K562 (cell line): ENCODE data around the gene RDH5.

Source experiments
- ATF3 ChIP-seq, 2 experiments: fragments of 450-650 bp in 1 of 2; sonication (generic) in 1 of 2; formaldehyde crosslinking in 1 of 2; IDR thresholded peaks in 1 of 2; conservative IDR thresholded peaks in 1 of 2; 2 replicates each; pipeline versions ENCODE4 v1.6.1 to v1.8.1; 2016 to 2023; ENCODE audit warnings: mild to moderate bottlenecking in 2 of 2, moderate library complexity in 2 of 2, inconsistent platforms in 1 of 2, missing genetic modification reagents in 1 of 2
- CBFA2T2 ChIP-seq: fragments of 450-650 bp; conservative IDR thresholded peaks from 2 replicates; pipeline ENCODE4 v1.6.1; 2017; ENCODE audit warnings: mild to moderate bottlenecking
- REST ChIP-seq, 2 experiments: fragments of 450-650 bp; formaldehyde crosslinking in 1 of 2; IDR thresholded peaks; 2 replicates each; pipeline versions ENCODE4 v1.4.0 to v1.6.1; 2014 to 2020; ENCODE audit warnings: mild to moderate bottlenecking in 2 of 2, borderline replicate concordance in 1 of 2, low read depth in 1 of 2
- SREBF1 ChIP-seq: fragments of 150-350 bp; IDR thresholded peaks from 2 replicates; pipeline ENCODE4 v1.6.1; 2014; ENCODE audit warnings: antibody characterized with exemption, low read depth, low read length, borderline replicate concordance

DNA sequence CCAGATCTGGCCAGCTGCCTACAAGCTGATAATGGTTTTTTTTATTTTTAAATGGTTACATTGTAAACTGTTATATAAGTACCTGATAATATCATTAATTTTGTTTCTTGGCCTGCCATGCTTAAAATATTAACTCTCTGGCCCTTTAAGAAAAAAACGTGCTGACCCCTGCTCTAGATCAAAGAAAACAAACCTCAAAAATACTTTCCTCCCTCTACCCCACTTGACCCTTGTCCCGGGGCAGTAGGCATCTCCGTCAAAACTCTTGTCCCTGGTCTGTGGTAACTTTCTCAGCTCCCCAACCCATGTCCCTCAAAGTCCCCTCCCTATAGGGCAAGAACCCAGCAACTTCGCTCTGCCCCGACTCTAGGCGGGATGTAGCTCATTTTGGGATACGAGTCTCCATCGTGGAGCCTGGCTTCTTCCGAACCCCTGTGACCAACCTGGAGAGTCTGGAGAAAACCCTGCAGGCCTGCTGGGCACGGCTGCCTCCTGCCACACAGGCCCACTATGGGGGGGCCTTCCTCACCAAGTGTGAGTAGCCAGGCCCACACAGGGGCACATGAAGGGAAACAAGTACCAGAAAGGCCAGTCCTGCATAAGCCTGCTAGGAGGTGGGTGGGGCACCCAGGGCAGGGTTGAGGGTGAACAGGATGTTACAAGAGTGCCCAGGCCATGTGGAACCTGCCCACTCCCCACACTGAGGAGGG is 3.5 kb downstream of the RDH5 start:
- TF ChIP-seq ATF3 (IDR thresholded peaks at IDR 0.05) (no peak), ATF3 (CRISPR knock-in tag; conservative IDR thresholded peaks at IDR 0.05) (no peak), REST (IDR thresholded peaks at IDR 0.05; ENCODE audit: borderline replicate concordance) (no peak), REST (CRISPR knock-in tag; IDR thresholded peaks at IDR 0.05; ENCODE audit: low read depth) (no peak), CBFA2T2 (no peak), SREBF1 (no peak)
